HG03139 (cell line): ENCODE results near the gene HPCA.

Experiments
- ATAC-seq: cut with Tn5 transposase; IDR thresholded peaks from one replicate; pipeline ENCODE4 v1.9.1; 2021; ENCODE audit not compliant: unreplicated experiment

HPCA gene

GRCh38 chr1:32928285-32928684 is 42.0 kb downstream of the HPCA start:
- ATAC-seq, result no peak

- no peak for ATAC-seq
These were observed 42.4 kb downstream of the HPCA start for GRCh38 chr1:32928715-32929114.

GRCh38 chr1:32929366-32929765 is 43.1 kb downstream of the HPCA start:
- ATAC-seq, result no peak

GRCh38 chr1:32931760-32932159 is 45.5 kb downstream of the HPCA start:
- no peak for ATAC-seq

- ATAC-seq, result no peak
These were observed 47.5 kb downstream of the HPCA start for GRCh38 chr1:32933742-32934322.

- ATAC-seq, result no peak
These were observed 48.2 kb downstream of the HPCA start for GRCh38 chr1:32934535-32934934.

- no peak for ATAC-seq
These were observed 50.8 kb downstream of the HPCA start for GRCh38 chr1:32937061-32937460.

GRCh38 chr1:32939655-32940371 is 53.5 kb downstream of the HPCA start:
- no peak for ATAC-seq

GRCh38 chr1:32944180-32944579 is 57.9 kb downstream of the HPCA start:
- no peak for ATAC-seq
